ENCODE data around the gene CACNA1I.

Gene CACNA1I

GRCh38 chr22:39703091-39703490 is 132.5 kb downstream of the CACNA1I start:
- DNase-seq, result no peak

GRCh38 chr22:39703928-39704639 is 133.5 kb downstream of the CACNA1I start:
- no peak for DNase-seq

DNA sequence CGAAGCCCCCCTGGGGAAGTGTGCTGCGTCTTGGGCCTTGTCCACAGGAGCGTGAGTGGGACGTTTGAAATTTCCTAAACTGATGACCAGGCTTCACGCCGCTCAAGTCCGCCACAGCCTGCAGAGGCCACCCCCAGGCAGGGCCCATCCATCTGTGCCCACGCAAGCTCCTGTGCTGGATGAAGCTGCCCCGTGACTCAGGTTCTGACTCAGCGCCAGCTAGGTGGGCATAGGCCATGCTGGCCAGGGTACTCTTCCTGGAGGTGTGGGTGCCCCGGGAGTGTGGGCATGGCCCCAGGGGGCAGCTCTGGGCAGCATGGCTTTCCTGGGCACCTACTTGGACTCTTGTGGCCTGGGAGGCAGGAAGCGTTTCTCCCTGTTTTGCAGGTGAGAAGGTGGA is 134.8 kb downstream of the CACNA1I start:
- DNase-seq, result no peak

GRCh38 chr22:39706376-39707140 is 136.0 kb downstream of the CACNA1I start:
- DNase-seq, result no peak

DNA sequence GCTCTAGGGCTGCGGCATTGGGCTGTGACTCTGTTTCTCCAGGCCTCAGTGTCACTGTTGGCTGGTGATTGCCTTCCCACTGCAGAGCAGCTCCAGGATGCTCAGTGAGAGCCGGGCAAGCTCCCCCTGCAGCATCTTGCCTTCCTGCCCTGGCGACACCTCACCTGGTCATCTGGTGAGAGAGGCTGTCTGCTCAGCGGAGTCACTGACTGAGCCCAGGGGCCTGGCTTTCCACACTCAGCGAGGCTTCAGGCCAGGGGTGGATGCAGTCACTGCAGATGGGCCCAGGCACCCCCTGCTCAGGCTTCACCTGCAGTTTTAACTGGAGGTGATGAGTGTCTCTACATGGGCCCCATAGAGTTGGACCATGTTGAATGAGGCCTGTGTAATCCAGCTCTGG is 136.8 kb downstream of the CACNA1I start:
- no peak for DNase-seq

- DNase-seq, result no peak
Observed at GRCh38 chr22:39707816-39708215, 137.3 kb downstream of the CACNA1I start.

- DNase-seq, result no peak
Observed at GRCh38 chr22:39710380-39711150, 140.0 kb downstream of the CACNA1I start.

DNA sequence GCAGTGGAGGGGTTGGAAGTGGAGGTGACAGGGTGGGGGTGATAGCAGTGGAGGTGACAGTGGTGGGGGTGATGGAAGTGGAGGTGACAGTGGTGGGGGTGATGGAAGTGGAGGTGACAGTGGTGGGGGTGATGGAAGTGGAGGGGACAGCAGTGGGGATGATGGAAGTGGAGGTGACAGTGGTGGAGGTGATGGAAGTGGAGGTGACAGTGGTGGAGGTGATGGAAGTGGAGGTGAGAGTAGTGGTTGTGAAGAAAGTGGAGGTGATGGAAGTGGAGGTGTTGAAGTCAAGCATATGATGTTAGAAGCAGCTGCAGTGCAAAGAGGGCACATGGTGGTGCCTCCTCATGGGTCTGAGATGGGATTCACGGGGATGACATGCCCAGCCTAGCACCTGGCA is 141.5 kb downstream of the CACNA1I start:
- DNase-seq, result no peak

DNA sequence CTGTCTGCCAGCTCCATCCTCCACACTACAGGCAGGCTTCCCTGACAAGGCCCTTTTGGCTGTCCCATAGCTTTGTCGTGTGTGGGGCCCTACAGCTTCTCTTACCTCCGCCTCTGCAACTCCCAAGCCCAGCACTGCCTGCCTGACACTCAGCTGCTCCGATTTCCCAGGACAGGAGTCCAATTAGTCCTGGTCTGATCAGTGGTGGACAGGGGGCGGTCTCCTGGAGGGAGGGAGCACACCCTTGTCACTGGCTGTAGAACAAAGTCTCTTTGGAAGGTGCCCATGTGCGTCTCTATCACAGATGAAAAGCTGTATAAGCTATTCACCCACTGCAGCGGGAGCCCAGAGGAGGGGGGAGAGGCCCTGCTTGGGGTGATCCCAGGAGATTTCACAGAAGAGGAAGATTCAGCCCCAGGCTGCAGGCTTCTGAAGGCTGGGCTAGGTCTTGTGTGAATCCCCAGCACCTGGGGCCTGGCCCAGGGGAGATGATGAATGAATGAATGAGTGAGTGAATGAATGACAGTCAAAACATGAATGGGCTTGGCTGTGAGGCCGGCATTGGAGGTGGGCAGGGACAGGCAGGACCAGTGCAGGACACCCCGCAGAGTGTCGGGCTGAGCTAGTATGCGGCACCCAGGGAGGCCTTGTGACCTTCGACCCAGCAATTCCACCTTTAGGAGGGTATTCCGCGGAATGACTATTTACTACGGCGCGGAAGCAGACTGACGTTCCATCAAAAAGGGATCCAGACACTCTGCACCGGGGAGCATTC is 142.4 kb downstream of the CACNA1I start:
- DNase-seq, result no peak

- DNase-seq, result no peak
Observed at GRCh38 chr22:39713799-39714290, 143.3 kb downstream of the CACNA1I start.

DNA sequence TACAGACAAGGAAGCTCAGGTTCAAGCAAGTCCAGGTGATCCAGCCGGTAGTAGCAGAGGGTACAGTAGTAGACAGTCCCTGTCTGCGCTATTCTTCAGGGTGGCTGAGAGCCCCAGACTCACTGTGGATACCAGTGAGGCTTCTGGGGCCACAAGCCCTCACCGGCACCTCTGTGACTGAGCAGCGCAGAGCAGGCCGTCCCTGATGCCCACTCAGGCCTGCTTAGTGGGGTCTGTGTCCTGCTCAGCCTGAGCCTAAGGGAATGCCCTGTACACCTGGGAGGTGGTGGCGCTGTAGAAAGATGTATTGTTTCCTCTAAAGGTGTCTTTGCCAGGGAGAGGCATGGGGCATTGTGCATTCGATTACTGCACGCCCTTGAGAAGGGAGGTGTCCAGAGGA is 143.8 kb downstream of the CACNA1I start:
- DNase-seq, result no peak

- no peak for DNase-seq
Observed at GRCh38 chr22:39715778-39716495, 145.4 kb downstream of the CACNA1I start.

DNA sequence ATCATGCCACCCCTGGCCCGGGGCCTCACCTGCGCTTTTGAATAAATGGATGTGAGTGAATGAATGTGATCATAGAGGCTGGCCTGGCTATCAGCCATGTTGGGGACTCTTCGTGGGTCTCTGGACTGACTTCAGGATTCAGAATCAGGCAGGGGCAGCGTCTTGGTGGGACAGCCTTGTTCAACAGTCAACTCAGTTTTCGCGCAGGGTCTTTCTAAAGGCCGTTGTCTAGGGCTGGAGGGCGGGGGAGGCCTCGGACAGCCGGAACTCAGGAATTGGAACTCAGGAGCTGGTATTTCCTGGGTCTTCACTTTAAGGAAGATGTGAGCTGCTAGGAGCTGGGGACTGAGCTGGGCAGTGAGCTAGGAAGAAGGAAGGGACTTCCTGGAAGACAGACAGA is 146.0 kb downstream of the CACNA1I start:
- no peak for DNase-seq

DNA sequence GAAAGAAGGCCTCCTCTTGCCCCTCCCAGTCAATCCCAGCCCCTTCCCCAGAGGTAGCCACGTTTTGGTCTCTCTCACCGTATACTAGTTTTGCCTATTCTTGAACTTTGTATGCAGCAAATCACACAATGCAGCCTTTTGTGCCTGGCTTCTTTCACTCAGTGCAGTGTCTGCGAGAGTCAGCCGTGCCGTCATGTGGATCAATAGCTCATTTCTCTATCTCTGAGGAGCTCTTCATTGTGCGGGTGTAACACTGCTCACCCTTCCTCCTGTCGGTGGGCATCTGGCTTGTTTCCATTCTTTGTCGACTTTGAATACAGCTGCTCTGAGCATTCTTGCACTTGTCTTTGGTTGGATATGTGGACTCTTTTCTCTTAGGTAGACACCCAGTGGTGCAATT is 146.5 kb downstream of the CACNA1I start:
- DNase-seq, result no peak

GRCh38 chr22:39718206-39718605 is 147.7 kb downstream of the CACNA1I start:
- DNase-seq, result no peak

GRCh38 chr22:39718921-39719475 is 148.4 kb downstream of the CACNA1I start:
- no peak for DNase-seq

GRCh38 chr22:39719559-39720450 is 149.3 kb downstream of the CACNA1I start:
- DNase-seq, result no peak

DNA sequence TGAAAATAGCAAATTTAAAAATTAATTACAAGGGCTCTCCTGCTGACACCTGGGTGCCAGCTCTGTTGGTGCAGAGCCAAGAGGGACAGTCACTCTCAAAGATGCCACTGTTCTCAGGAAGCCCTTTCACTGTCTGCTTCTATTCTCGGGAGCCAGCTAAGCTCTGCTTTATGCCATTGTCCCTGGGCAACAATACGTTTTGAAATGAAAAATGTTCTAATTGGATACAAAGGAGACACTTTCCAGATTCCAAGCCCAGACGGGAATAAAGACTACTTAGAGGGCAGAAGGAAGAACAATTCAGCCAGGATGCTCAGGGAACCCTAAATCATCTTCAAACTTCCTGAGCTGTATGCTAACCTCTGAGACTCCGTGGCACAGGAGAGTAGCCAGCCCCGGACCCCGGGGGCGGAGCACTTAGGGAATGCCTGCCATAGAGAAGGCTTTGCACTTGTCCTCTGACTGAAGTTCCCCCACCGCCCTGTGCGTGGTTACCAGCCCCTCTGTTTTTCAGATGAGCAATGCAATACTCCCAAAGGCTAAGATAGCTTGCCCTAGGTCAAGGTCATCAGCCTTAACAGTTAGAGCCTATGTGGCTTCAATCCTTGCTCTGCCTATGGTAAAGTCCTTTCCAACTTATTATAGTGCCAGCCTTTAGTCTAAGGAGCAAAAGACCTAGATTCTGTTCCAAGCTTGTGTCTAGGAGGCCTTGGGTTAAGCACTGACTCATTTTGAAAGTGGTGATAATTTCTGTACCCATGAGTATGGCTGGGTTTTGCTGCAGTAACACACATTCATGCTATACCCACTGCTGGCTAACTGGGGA is 150.9 kb downstream of the CACNA1I start:
- DNase-seq, result no peak

GRCh38 chr22:39722032-39722325 is 151.4 kb downstream of the CACNA1I start:
- peak in 2 of 3 donors; percentile 4 to 5 for DNase-seq

- DNase-seq, result no peak
Observed at GRCh38 chr22:39722501-39722900, 151.9 kb downstream of the CACNA1I start.

Data from suppressor macrophage treated with lipopolysaccharide for 1 hour (primary cell).